OCI-LY3 (cell line): Measurements from ENCODE around the gene AURKA.

ENCODE experiments used
- H2AFZ ChIP-seq: fragments of 200-600, 300-600 bp; shearing (Covaris generic); 2 replicates; pipeline ENCODE4 v1.6.0; 2014; ENCODE audit warnings: antibody characterized with exemption, low read depth, low read length
- H3K27ac ChIP-seq: fragments of 200-600, 300-600 bp; sonication (generic); 2 replicates; pipeline ENCODE4 v1.5.1; 2014; ENCODE audit warnings: mild to moderate bottlenecking, low read length, moderate library complexity, mixed read lengths
- H3K27me3 ChIP-seq: fragments of 200-600, 300-600 bp; sonication (generic); 2 replicates; pipeline ENCODE4 v1.6.1; 2014; ENCODE audit warnings: low read depth, low read length, mixed read lengths
- H3K36me3 ChIP-seq: fragments of 200-600, 300-600 bp; sonication (generic); replicated peaks from 2 replicates; pipeline ENCODE3; 2014; ENCODE audit warnings: low read depth, low read length, mixed read lengths
- H3K4me1 ChIP-seq: fragments of 300-600, 200-600 bp; sonication (generic); 2 replicates; pipeline ENCODE4 v1.6.1; 2014; ENCODE audit warnings: low read length, mixed read lengths
- H3K4me2 ChIP-seq: fragments of 200-600, 300-600 bp; sonication (generic); 2 replicates; pipeline ENCODE4 v1.6.1; 2014; ENCODE audit warnings: low read length, mixed read lengths
- H3K4me3 ChIP-seq: fragments of 300-600, 200-600 bp; sonication (generic); 2 replicates; pipeline ENCODE4 v1.5.1; 2014; ENCODE audit warnings: antibody characterized with exemption, mild to moderate bottlenecking, low read length, moderate library complexity
- H3K79me2 ChIP-seq: fragments of 300-600, 200-600 bp; shearing (Covaris generic); 2 replicates; pipeline ENCODE4 v1.6.1; 2014; ENCODE audit warnings: mild to moderate bottlenecking, low read length, mixed read lengths
- H3K9ac ChIP-seq: fragments of 300-600, 200-600 bp; shearing (Covaris generic); 2 replicates; pipeline ENCODE4 v1.6.0; 2014; ENCODE audit warnings: mild to moderate bottlenecking, low read length, moderate library complexity
- H3K9me3 ChIP-seq: fragments of 200-600, 300-600 bp; shearing (Covaris generic); 2 replicates; pipeline ENCODE4 v1.6.1; 2014; ENCODE audit warnings: low read length, mixed read lengths; ENCODE audit not compliant: insufficient read depth
- H4K20me1 ChIP-seq: fragments of 200-600, 300-600 bp; sonication (generic); 2 replicates; pipeline ENCODE4 v1.6.1; 2016; ENCODE audit warnings: low read length, mixed read lengths; ENCODE audit not compliant: insufficient read depth
- CTCF ChIP-seq: fragments of 200-600, 300-600 bp; sonication (generic); IDR thresholded peaks from 2 replicates; pipeline ENCODE4 v1.5.1; 2014; ENCODE audit warnings: antibody characterized with exemption, low read length, low read depth
- EZH2phosphoT487 ChIP-seq: fragments of 200-600 bp; shearing (Covaris generic); IDR thresholded peaks from 2 replicates; pipeline ENCODE4 v1.6.1; 2018; ENCODE audit warnings: antibody characterized with exemption, mixed run types, low read depth

The AURKA gene

GRCh38 chr20:56430957-56431356, 38.9 kb upstream of the AURKA start:
- Histone ChIP-seq H3K9ac (no peak overlapping the region), H3K36me3 (no peaks in the 10 kb centered on the region), H4K20me1 (no peaks in the 10 kb centered on the region), H3K79me2 (no peaks in the 10 kb centered on the region), H3K4me1 (peaks cover 28% of the 10 kb centered on the region), H3K9me3 (no peaks in the 10 kb centered on the region), H3K4me2 (no peak overlapping the region), H3K27ac (no peak overlapping the region), H3K27me3 (no peaks in the 10 kb centered on the region), H2AFZ (no peak overlapping the region), H3K4me3 (no peak overlapping the region)
- no peak for TF ChIP-seq CTCF
- TF ChIP-seq EZH2phosphoT487: no peak

GRCh38 chr20:56430461-56430860, 38.4 kb upstream of the AURKA start:
- TF ChIP-seq EZH2phosphoT487 (no peak), CTCF (no peak)
- H4K20me1 ChIP-seq: no peaks in the 10 kb centered on the region
- no peaks in the 10 kb centered on the region for H3K9me3 ChIP-seq
- no peak overlapping the region for H3K4me2 ChIP-seq
- no peak overlapping the region for H3K27ac ChIP-seq
- H3K79me2 ChIP-seq: no peaks in the 10 kb centered on the region
- H3K4me1 ChIP-seq: peaks cover 27% of the 10 kb centered on the region
- no peak overlapping the region for H3K9ac ChIP-seq
- no peaks in the 10 kb centered on the region for H3K27me3 ChIP-seq
- no peaks in the 10 kb centered on the region for H3K36me3 ChIP-seq
- no peak overlapping the region for H2AFZ ChIP-seq
- H3K4me3 ChIP-seq: no peak overlapping the region

DNA sequence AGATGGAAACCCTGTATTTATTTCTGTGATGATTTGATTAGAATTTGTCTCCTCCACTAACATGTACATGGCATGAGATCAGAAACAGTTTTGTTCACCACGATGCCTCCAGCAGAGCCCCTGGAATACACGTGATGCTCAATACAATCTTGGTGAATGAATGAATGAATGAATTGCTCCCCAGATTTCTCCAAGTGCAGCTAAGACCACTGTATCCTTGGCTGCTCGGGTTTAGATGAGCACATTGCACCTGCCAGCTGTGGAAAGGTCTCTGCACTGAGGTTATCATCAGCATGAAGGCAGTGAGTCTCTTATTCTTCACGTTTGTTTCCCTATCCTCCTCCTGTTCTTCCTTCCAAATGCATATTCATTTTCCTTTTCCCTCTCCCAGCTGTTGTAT, 37.9 kb upstream of the AURKA start:
- no peak overlapping the region for H3K27ac ChIP-seq
- H2AFZ ChIP-seq: peak overlapping the region; percentile 80
- H3K9ac ChIP-seq: no peak overlapping the region
- H3K9me3 ChIP-seq: no peaks in the 10 kb centered on the region
- H3K27me3 ChIP-seq: no peaks in the 10 kb centered on the region
- no peaks in the 10 kb centered on the region for H3K79me2 ChIP-seq
- peak overlapping the region; percentile 39 for H3K4me2 ChIP-seq
- peaks cover 22% of the 10 kb centered on the region for H3K4me1 ChIP-seq
- TF ChIP-seq EZH2phosphoT487 (no peak), CTCF (no peak)
- H4K20me1 ChIP-seq: no peaks in the 10 kb centered on the region
- no peak overlapping the region for H3K4me3 ChIP-seq
- H3K36me3 ChIP-seq: no peaks in the 10 kb centered on the region

DNA sequence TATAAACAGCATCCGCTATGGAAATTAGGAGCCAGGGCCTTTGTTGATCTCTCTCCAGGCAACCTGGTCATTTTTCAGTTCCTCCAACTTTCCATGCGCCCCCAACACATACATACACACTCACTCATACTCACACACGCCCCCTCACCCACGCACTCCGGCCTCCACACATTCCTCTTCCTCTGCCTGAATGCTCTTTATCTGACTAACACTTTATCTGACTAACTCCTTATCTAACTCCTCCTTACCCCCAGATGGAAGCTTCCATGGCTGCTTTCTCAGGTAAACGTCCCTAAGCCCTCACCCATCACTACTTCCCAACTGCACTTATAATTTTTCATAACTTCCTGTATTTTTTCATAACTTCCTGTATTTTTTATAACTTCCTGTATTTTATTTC, 37.5 kb upstream of the AURKA start:
- H3K79me2 ChIP-seq: no peaks in the 10 kb centered on the region
- peak overlapping the region; percentile 80 for H2AFZ ChIP-seq
- H3K4me3 ChIP-seq: no peak overlapping the region
- TF ChIP-seq CTCF (no peak), EZH2phosphoT487 (no peak)
- H3K4me1 ChIP-seq: peaks cover 21% of the 10 kb centered on the region
- H4K20me1 ChIP-seq: no peaks in the 10 kb centered on the region
- H3K27ac ChIP-seq: no peak overlapping the region
- no peaks in the 10 kb centered on the region for H3K9me3 ChIP-seq
- no peaks in the 10 kb centered on the region for H3K27me3 ChIP-seq
- no peak overlapping the region for H3K9ac ChIP-seq
- H3K4me2 ChIP-seq: peak overlapping the region; percentile 39
- H3K36me3 ChIP-seq: no peaks in the 10 kb centered on the region
